HEK293 (cell line): ENCODE measurements around the gene CYP27C1.

Experiments used
- GLIS1 ChIP-seq: fragments of 450-650 bp; formaldehyde crosslinking; IDR thresholded peaks from 2 replicates; pipeline ENCODE4 v1.5.1; 2016; ENCODE audit warnings: missing biosample characterization, missing genetic modification characterization
- GLIS2 ChIP-seq: fragments of 450-650 bp; formaldehyde crosslinking; IDR thresholded peaks from 2 replicates; pipeline ENCODE4 v1.5.1; 2016; ENCODE audit warnings: missing biosample characterization, missing genetic modification characterization
- IKZF3 ChIP-seq: fragments of 450-650 bp; IDR thresholded peaks from 2 replicates; pipeline ENCODE4 v1.5.0; 2018; ENCODE audit warnings: missing biosample characterization, mild to moderate bottlenecking, missing genetic modification characterization, moderate library complexity
- KLF7 ChIP-seq: fragments of 450-650 bp; formaldehyde crosslinking; IDR thresholded peaks from 2 replicates; pipeline ENCODE4 v1.5.1; 2016; ENCODE audit warnings: missing biosample characterization, missing genetic modification characterization, borderline replicate concordance
- MZF1 ChIP-seq: fragments of 450-650 bp; formaldehyde crosslinking; IDR thresholded peaks from 2 replicates; pipeline ENCODE4 v1.5.1; 2017; ENCODE audit warnings: missing biosample characterization, missing genetic modification characterization, borderline replicate concordance
- YY2 ChIP-seq: fragments of 450-650 bp; formaldehyde crosslinking; IDR thresholded peaks from 2 replicates; pipeline ENCODE4 v1.5.1; 2016; ENCODE audit warnings: missing biosample characterization, missing genetic modification characterization
- ZBTB8A ChIP-seq: fragments of 450-650 bp; formaldehyde crosslinking; IDR thresholded peaks from 2 replicates; pipeline ENCODE4 v1.5.1; 2016; ENCODE audit warnings: missing biosample characterization, missing genetic modification characterization
- ZFP69B ChIP-seq: fragments of 450-650 bp; formaldehyde crosslinking; IDR thresholded peaks from 2 replicates; pipeline ENCODE4 v1.5.1; 2016; ENCODE audit warnings: missing biosample characterization, missing genetic modification characterization
- ZNF19 ChIP-seq: fragments of 450-650 bp; formaldehyde crosslinking; IDR thresholded peaks from 2 replicates; pipeline ENCODE4; 2016; ENCODE audit warnings: missing biosample characterization, missing genetic modification characterization, low read depth
- ZNF248 ChIP-seq: fragments of 450-650 bp; formaldehyde crosslinking; IDR thresholded peaks from 2 replicates; pipeline ENCODE4 v1.5.1; 2017; ENCODE audit warnings: missing biosample characterization, missing genetic modification characterization
- ZNF280C ChIP-seq: fragments of 450-650 bp; formaldehyde crosslinking; IDR thresholded peaks from 2 replicates; pipeline ENCODE4 v1.5.1; 2016; ENCODE audit warnings: missing biosample characterization, missing genetic modification characterization
- ZNF324 ChIP-seq: fragments of 450-650 bp; formaldehyde crosslinking; IDR thresholded peaks from 2 replicates; pipeline ENCODE4 v1.5.1; 2016; ENCODE audit warnings: missing biosample characterization, missing genetic modification characterization
- ZNF423 ChIP-seq: fragments of 450-650 bp; formaldehyde crosslinking; IDR thresholded peaks from 2 replicates; pipeline ENCODE4 v1.5.1; 2016; ENCODE audit warnings: missing biosample characterization, missing genetic modification characterization
- ZNF426 ChIP-seq: fragments of 450-650 bp; formaldehyde crosslinking; IDR thresholded peaks from 2 replicates; pipeline ENCODE4 v1.5.1; 2017; ENCODE audit warnings: missing biosample characterization, missing genetic modification characterization, mild to moderate bottlenecking, inconsistent platforms, moderate library complexity
- ZNF501 ChIP-seq: fragments of 450-650 bp; formaldehyde crosslinking; IDR thresholded peaks from 2 replicates; pipeline ENCODE4 v1.5.1; 2016; ENCODE audit warnings: missing biosample characterization, missing genetic modification characterization
- ZNF555 ChIP-seq: fragments of 450-650 bp; formaldehyde crosslinking; conservative IDR thresholded peaks from 2 replicates; pipeline ENCODE4 v1.5.1; 2017; ENCODE audit warnings: missing biosample characterization, mild to moderate bottlenecking, missing genetic modification characterization, inconsistent platforms
- ZNF571 ChIP-seq: fragments of 450-650 bp; formaldehyde crosslinking; IDR thresholded peaks from 2 replicates; pipeline ENCODE4 v1.5.0; 2017; ENCODE audit warnings: missing biosample characterization, missing genetic modification characterization
- ZNF596 ChIP-seq: fragments of 450-650 bp; IDR thresholded peaks from 2 replicates; pipeline ENCODE4 v1.5.0; 2018; ENCODE audit warnings: missing biosample characterization, mild to moderate bottlenecking, missing genetic modification characterization, moderate library complexity
- ZNF677 ChIP-seq: fragments of 450-650 bp; IDR thresholded peaks from 2 replicates; pipeline ENCODE4 v1.5.0; 2018; ENCODE audit warnings: missing biosample characterization, mild to moderate bottlenecking, missing genetic modification characterization, moderate library complexity
- ZNF76 ChIP-seq: fragments of 450-650 bp; formaldehyde crosslinking; IDR thresholded peaks from 2 replicates; pipeline ENCODE4; 2016; ENCODE audit warnings: low read depth, missing biosample characterization, missing genetic modification characterization, borderline replicate concordance
- ZNF768 ChIP-seq: fragments of 450-650 bp; formaldehyde crosslinking; IDR thresholded peaks from 2 replicates; pipeline ENCODE4 v1.5.1; 2018; ENCODE audit warnings: missing biosample characterization, mild to moderate bottlenecking, missing genetic modification characterization
- ZNF777 ChIP-seq: fragments of 450-650 bp; formaldehyde crosslinking; IDR thresholded peaks from 2 replicates; pipeline ENCODE4 v1.5.1; 2017; ENCODE audit warnings: missing biosample characterization, missing genetic modification characterization, borderline replicate concordance
- ZNF837 ChIP-seq: fragments of 450-650 bp; formaldehyde crosslinking; IDR thresholded peaks from 2 replicates; pipeline ENCODE4 v1.5.1; 2016; ENCODE audit warnings: missing biosample characterization, missing genetic modification characterization
- ZSCAN18 ChIP-seq: fragments of 450-650 bp; formaldehyde crosslinking; IDR thresholded peaks from 2 replicates; pipeline ENCODE4 v1.5.1; 2016; ENCODE audit warnings: missing biosample characterization, missing genetic modification characterization
- TF ChIP-seq, protein P1 (sequence below): fragments of 450-650 bp; formaldehyde crosslinking; IDR thresholded peaks from 2 replicates; pipeline ENCODE4 v1.5.1; 2016; ENCODE audit warnings: missing biosample characterization, missing genetic modification characterization
- TF ChIP-seq, protein P2 (sequence below): fragments of 450-650 bp; formaldehyde crosslinking; IDR thresholded peaks from 2 replicates; pipeline ENCODE4 v1.5.0; 2017; ENCODE audit warnings: missing biosample characterization, missing genetic modification characterization, borderline replicate concordance
- TF ChIP-seq, protein P3 (sequence below): fragments of 450-650 bp; formaldehyde crosslinking; IDR thresholded peaks from 2 replicates; pipeline ENCODE4 v1.5.1; 2016; ENCODE audit warnings: missing biosample characterization, missing genetic modification characterization
- TF ChIP-seq, protein P4 (sequence below): fragments of 450-650 bp; formaldehyde crosslinking; IDR thresholded peaks from 2 replicates; pipeline ENCODE4 v1.5.1; 2017; ENCODE audit warnings: missing biosample characterization, missing genetic modification characterization

CYP27C1 gene

GRCh38 chr2:127226520-127227263, 6.6 kb upstream of the CYP27C1 start (continued):
- TF ChIP-seq ZNF777: no peak
- no peak for TF ChIP-seq ZNF571 (tag by site-specific recombination)
- no peak for TF ChIP-seq ZNF248 (tag by site-specific recombination)
- no peak for TF ChIP-seq YY2
- TF ChIP-seq ZNF19: no peak
- TF ChIP-seq, protein P1, sequence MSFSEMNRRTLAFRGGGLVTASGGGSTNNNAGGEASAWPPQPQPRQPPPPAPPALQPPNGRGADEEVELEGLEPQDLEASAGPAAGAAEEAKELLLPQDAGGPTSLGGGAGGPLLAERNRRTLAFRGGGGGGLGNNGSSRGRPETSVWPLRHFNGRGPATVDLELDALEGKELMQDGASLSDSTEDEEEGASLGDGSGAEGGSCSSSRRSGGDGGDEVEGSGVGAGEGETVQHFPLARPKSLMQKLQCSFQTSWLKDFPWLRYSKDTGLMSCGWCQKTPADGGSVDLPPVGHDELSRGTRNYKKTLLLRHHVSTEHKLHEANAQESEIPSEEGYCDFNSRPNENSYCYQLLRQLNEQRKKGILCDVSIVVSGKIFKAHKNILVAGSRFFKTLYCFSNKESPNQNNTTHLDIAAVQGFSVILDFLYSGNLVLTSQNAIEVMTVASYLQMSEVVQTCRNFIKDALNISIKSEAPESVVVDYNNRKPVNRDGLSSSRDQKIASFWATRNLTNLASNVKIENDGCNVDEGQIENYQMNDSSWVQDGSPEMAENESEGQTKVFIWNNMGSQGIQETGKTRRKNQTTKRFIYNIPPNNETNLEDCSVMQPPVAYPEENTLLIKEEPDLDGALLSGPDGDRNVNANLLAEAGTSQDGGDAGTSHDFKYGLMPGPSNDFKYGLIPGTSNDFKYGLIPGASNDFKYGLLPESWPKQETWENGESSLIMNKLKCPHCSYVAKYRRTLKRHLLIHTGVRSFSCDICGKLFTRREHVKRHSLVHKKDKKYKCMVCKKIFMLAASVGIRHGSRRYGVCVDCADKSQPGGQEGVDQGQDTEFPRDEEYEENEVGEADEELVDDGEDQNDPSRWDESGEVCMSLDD (tag by site-specific recombination): 0 out of 2 replicates have a peak, but pooled peaks have one; percentile 38
- TF ChIP-seq, protein P2, sequence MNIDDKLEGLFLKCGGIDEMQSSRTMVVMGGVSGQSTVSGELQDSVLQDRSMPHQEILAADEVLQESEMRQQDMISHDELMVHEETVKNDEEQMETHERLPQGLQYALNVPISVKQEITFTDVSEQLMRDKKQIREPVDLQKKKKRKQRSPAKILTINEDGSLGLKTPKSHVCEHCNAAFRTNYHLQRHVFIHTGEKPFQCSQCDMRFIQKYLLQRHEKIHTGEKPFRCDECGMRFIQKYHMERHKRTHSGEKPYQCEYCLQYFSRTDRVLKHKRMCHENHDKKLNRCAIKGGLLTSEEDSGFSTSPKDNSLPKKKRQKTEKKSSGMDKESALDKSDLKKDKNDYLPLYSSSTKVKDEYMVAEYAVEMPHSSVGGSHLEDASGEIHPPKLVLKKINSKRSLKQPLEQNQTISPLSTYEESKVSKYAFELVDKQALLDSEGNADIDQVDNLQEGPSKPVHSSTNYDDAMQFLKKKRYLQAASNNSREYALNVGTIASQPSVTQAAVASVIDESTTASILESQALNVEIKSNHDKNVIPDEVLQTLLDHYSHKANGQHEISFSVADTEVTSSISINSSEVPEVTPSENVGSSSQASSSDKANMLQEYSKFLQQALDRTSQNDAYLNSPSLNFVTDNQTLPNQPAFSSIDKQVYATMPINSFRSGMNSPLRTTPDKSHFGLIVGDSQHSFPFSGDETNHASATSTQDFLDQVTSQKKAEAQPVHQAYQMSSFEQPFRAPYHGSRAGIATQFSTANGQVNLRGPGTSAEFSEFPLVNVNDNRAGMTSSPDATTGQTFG (tag by site-specific recombination): no peak
- no peak for TF ChIP-seq ZFP69B (tag by site-specific recombination)
- no peak for TF ChIP-seq GLIS2 (tag by site-specific recombination)
- no peak for TF ChIP-seq ZNF768
- TF ChIP-seq ZNF555 (tag by site-specific recombination): no peak
- TF ChIP-seq ZNF324: no peak
- TF ChIP-seq, protein P3, sequence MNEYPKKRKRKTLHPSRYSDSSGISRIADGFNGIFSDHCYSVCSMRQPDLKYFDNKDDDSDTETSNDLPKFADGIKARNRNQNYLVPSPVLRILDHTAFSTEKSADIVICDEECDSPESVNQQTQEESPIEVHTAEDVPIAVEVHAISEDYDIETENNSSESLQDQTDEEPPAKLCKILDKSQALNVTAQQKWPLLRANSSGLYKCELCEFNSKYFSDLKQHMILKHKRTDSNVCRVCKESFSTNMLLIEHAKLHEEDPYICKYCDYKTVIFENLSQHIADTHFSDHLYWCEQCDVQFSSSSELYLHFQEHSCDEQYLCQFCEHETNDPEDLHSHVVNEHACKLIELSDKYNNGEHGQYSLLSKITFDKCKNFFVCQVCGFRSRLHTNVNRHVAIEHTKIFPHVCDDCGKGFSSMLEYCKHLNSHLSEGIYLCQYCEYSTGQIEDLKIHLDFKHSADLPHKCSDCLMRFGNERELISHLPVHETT (tag by site-specific recombination): no peak
- TF ChIP-seq ZBTB8A: peak; percentile 93
- TF ChIP-seq GLIS1: peak; percentile 42
- no peak for TF ChIP-seq ZNF280C (tag by site-specific recombination)
- TF ChIP-seq ZNF677: no peak
- no peak; the same call in 1 of the 2 replicates for TF ChIP-seq ZNF76
- no peak for TF ChIP-seq ZNF837 (tag by site-specific recombination)
- TF ChIP-seq, protein P4, sequence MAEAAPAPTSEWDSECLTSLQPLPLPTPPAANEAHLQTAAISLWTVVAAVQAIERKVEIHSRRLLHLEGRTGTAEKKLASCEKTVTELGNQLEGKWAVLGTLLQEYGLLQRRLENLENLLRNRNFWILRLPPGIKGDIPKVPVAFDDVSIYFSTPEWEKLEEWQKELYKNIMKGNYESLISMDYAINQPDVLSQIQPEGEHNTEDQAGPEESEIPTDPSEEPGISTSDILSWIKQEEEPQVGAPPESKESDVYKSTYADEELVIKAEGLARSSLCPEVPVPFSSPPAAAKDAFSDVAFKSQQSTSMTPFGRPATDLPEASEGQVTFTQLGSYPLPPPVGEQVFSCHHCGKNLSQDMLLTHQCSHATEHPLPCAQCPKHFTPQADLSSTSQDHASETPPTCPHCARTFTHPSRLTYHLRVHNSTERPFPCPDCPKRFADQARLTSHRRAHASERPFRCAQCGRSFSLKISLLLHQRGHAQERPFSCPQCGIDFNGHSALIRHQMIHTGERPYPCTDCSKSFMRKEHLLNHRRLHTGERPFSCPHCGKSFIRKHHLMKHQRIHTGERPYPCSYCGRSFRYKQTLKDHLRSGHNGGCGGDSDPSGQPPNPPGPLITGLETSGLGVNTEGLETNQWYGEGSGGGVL (tag by site-specific recombination): peak; percentile 71
- TF ChIP-seq ZNF423: no peak
- TF ChIP-seq ZSCAN18: no peak
- TF ChIP-seq ZNF501 (tag by site-specific recombination): no peak
- no peak for TF ChIP-seq ZNF426 (tag by site-specific recombination)
- TF ChIP-seq IKZF3 (tag by site-specific recombination): peak; percentile 66; the same call in 1 of the 2 replicates
- peak; percentile 49; the same call in 1 of the 2 replicates for TF ChIP-seq MZF1 (tag by site-specific recombination)
- peak; percentile 70; the same call in 1 of the 2 replicates for TF ChIP-seq KLF7 (tag by site-specific recombination)
- 0 out of 2 replicates have a peak, but pooled peaks have one; percentile 34 for TF ChIP-seq ZNF596 (tag by site-specific recombination)
